Gastroesophageal sphincter (tissue), 3 donors: ENCODE data around the gene MYG1.
A peak's percentile ranks its signal among the peaks of the same experiment; 100 is the strongest.

Experiments used
- POLR2A ChIP-seq, 2 donors: fragments of 450-650 bp; IDR thresholded peaks; one replicate each; pipeline ENCODE4 v1.6.1; 2017; ENCODE audit warnings: antibody characterized with exemption in 2 of 2, mild to moderate bottlenecking in 2 of 2, moderate library complexity in 1 of 2
- TF ChIP-seq, protein P1 (sequence below), 4 experiments: fragments of 200-600 bp in 2 of 4; fragments of 450-650 bp in 2 of 4; sonication (generic) in 1 of 4; IDR thresholded peaks; one replicate each; pipeline ENCODE4 v1.5.1; 2017 to 2019; ENCODE audit warnings: antibody characterized with exemption in 4 of 4, mild to moderate bottlenecking in 2 of 4, moderate library complexity in 2 of 4

DNA sequence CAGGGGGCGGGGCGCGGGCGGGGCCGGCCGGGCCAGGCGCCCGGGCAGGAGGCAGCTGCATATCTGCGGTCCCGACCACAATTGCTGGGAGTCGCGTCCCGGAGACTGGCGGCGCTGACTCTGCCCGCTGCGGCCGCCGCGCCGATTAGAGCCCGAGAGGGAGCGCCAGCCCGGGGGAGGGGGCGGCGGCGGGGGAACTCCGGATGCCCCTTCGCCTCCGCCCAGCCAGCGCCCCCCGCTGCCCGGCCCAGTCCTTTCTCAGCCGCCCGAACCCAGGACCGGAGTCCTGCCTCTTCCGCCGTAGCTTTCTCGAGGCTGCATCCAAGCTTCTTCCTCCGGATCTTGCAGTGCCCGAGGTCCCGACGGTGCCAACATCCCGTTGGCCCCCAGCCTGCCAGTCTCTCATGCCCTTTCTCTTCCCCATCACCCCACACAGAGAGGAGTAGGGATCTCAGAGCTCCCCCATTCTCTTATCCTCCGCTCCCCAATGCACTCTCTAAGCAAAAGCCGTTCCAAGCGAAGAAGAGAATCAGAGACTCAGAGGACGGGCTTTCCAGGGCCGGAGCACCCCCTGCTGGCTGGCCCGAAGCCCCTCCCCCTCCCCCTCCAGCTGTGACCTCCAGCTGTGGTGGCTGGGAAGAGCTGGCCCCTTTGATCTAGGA lies 45.5 kb downstream of the MYG1 start:
- peak; percentile 30 to 38 for TF ChIP-seq POLR2A (IDR thresholded peaks at IDR 0.05)
- TF ChIP-seq, protein P1, sequence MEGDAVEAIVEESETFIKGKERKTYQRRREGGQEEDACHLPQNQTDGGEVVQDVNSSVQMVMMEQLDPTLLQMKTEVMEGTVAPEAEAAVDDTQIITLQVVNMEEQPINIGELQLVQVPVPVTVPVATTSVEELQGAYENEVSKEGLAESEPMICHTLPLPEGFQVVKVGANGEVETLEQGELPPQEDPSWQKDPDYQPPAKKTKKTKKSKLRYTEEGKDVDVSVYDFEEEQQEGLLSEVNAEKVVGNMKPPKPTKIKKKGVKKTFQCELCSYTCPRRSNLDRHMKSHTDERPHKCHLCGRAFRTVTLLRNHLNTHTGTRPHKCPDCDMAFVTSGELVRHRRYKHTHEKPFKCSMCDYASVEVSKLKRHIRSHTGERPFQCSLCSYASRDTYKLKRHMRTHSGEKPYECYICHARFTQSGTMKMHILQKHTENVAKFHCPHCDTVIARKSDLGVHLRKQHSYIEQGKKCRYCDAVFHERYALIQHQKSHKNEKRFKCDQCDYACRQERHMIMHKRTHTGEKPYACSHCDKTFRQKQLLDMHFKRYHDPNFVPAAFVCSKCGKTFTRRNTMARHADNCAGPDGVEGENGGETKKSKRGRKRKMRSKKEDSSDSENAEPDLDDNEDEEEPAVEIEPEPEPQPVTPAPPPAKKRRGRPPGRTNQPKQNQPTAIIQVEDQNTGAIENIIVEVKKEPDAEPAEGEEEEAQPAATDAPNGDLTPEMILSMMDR (IDR thresholded peaks at IDR 0.05) = peak in 3 of 4 experiments; percentile 72 to 90 (median 74)
